HL-60/S4 (cell line): ENCODE results near the gene ALS2.

Experiments
- in situ Hi-C: fragments of 300-500 bp; cut with MboI; formaldehyde crosslinking; loops from 2 replicates; pipeline ENCODE4 v1.14.3; 2022; ENCODE audit warnings: low sequenced_read_pairs

ALS2 gene

GRCh38 chr2:201761101-201761500 is 19.6 kb downstream of the ALS2 start:
- in situ Hi-C loops: no loop called here

GRCh38 chr2:201759567-201759966 is 21.2 kb downstream of the ALS2 start:
- in situ Hi-C loops: no loop called here

GRCh38 chr2:201758873-201759272 is 21.9 kb downstream of the ALS2 start:
- in situ Hi-C loops: no loop called here

- in situ Hi-C loops: no loop called here
These were observed 22.5 kb downstream of the ALS2 start for GRCh38 chr2:201758234-201758633.

GRCh38 chr2:201754717-201755415 is 25.9 kb downstream of the ALS2 start:
- in situ Hi-C loops: no loop called here

- in situ Hi-C loops: no loop called here
These were observed 29.2 kb downstream of the ALS2 start for GRCh38 chr2:201751566-201751965.

- in situ Hi-C loops: no loop called here
These were observed 34.2 kb downstream of the ALS2 start for GRCh38 chr2:201746551-201746950.

GRCh38 chr2:201735486-201735885 is 45.2 kb downstream of the ALS2 start:
- in situ Hi-C loops: no loop called here

GRCh38 chr2:201734111-201734510 is 46.6 kb downstream of the ALS2 start:
- in situ Hi-C loops: no loop called here

GRCh38 chr2:201733544-201733943 is 47.2 kb downstream of the ALS2 start:
- in situ Hi-C loops: no loop called here

- in situ Hi-C loops: no loop called here
These were observed 50.0 kb downstream of the ALS2 start for GRCh38 chr2:201730651-201731285.

- in situ Hi-C loops: no loop called here
These were observed 65.3 kb downstream of the ALS2 start for GRCh38 chr2:201715459-201715858.

- in situ Hi-C loops: no loop called here
These were observed 68.0 kb downstream of the ALS2 start for GRCh38 chr2:201712726-201713125.

- in situ Hi-C loops: no loop called here
These were observed 71.0 kb downstream of the ALS2 start for GRCh38 chr2:201709747-201710146.

- in situ Hi-C loops: no loop called here
These were observed 71.7 kb downstream of the ALS2 start for GRCh38 chr2:201709049-201709448.

- in situ Hi-C loops: no loop called here
These were observed 73.0 kb downstream of the ALS2 start for GRCh38 chr2:201707753-201708152.

- in situ Hi-C loops: no loop called here
These were observed 73.6 kb downstream of the ALS2 start for GRCh38 chr2:201707142-201707541.

GRCh38 chr2:201704536-201704935 is 76.2 kb downstream of the ALS2 start:
- in situ Hi-C loops: no loop called here

- in situ Hi-C loops: no loop called here
These were observed 79.1 kb downstream of the ALS2 start for GRCh38 chr2:201701646-201702045.

- in situ Hi-C loops: no loop called here
These were observed 81.3 kb downstream of the ALS2 start for GRCh38 chr2:201699416-201699815.

- in situ Hi-C loops: no loop called here
These were observed 82.0 kb downstream of the ALS2 start, which contains the start of gene MPP4 for GRCh38 chr2:201698588-201699226. Gene MPP4, minus strand, starts transcription at chr2:201698644. Its CDS starts 4,690 bp downstream, at chr2:201693954.

GRCh38 chr2:201697899-201698298 is 82.8 kb downstream of the ALS2 start:
- in situ Hi-C loops: no loop called here
